ENCODE results near the gene LYPD5.
"Not testable (repeated sequence)": the region's sequence is repeated elsewhere in the genome, so short reads cannot be mapped to it uniquely, and the experiment has no call there.

LYPD5 gene

GRCh38 chr19:43776286-43776685 is 26.0 kb downstream of the LYPD5 start:
- DNase-seq = no peak

- DNase-seq = no peak
These were observed 26.9 kb downstream of the LYPD5 start for GRCh38 chr19:43775299-43775890.

- not testable (repeated sequence) for DNase-seq
These were observed 27.3 kb downstream of the LYPD5 start for GRCh38 chr19:43774940-43775258.

GRCh38 chr19:43774103-43774939 is 27.9 kb downstream of the LYPD5 start:
- no peak for DNase-seq

GRCh38 chr19:43773725-43774102 is 28.5 kb downstream of the LYPD5 start:
- DNase-seq = no peak

GRCh38 chr19:43769256-43769655 is 33.0 kb downstream of the LYPD5 start:
- no peak for DNase-seq

GRCh38 chr19:43768273-43769050 is 33.8 kb downstream of the LYPD5 start:
- DNase-seq = peak; percentile 87

GRCh38 chr19:43767818-43768217 is 34.4 kb downstream of the LYPD5 start:
- DNase-seq = no peak

- no peak for DNase-seq
These were observed 34.9 kb downstream of the LYPD5 start for GRCh38 chr19:43767316-43767715.

- DNase-seq = no peak
These were observed 35.5 kb downstream of the LYPD5 start for GRCh38 chr19:43766755-43767043.

- DNase-seq = peak; percentile 100
These were observed 37.0 kb downstream of the LYPD5 start for GRCh38 chr19:43765109-43765876.

GRCh38 chr19:43764684-43765083 is 37.6 kb downstream of the LYPD5 start:
- DNase-seq = not testable (repeated sequence)

- DNase-seq = peak; percentile 67
These were observed 38.7 kb downstream of the LYPD5 start for GRCh38 chr19:43763473-43763939.

- no peak for DNase-seq
These were observed 39.4 kb downstream of the LYPD5 start for GRCh38 chr19:43762814-43763213.

- DNase-seq = no peak
These were observed 41.3 kb downstream of the LYPD5 start for GRCh38 chr19:43760941-43761340.

GRCh38 chr19:43759515-43759914 is 42.7 kb downstream of the LYPD5 start:
- peak; percentile 47 for DNase-seq

GRCh38 chr19:43755256-43755801 is 46.9 kb downstream of the LYPD5 start:
- DNase-seq = peak; percentile 90

- DNase-seq = peak; percentile 98
These were observed 47.6 kb downstream of the LYPD5 start, which contains the start of gene SMG9 for GRCh38 chr19:43754503-43755255. SMG9 (minus strand) TSS chr19:43754962; CDS start chr19:43750741, 4,221 bp downstream.

- no peak for DNase-seq
These were observed 48.1 kb downstream of the LYPD5 start for GRCh38 chr19:43754253-43754502.

GRCh38 chr19:43752287-43752875 is 49.9 kb downstream of the LYPD5 start:
- no peak for DNase-seq

- no peak for DNase-seq
These were observed 50.6 kb downstream of the LYPD5 start for GRCh38 chr19:43751466-43752220.
